Fibroblast of lung (primary cell): ENCODE data around the gene CGB7. TPM values are rescaled to one million over a fixed set of nuclear protein-coding genes. Genes with fewer than 3 reads are reported as not detected.

Source experiments
- DNase-seq, 2 donors: peaks; one replicate each; pipeline versions ENCODE4 v3.0.0 to v3.0.0-alpha.2; 2010; ENCODE audit warnings: low read depth in 2 of 2
- H2AFZ ChIP-seq: 2 replicates; pipeline ENCODE4 v1.5.1; 2012; ENCODE audit warnings: low read length, control low read depth, inconsistent platforms
- H3K27ac ChIP-seq: 2 replicates; pipeline ENCODE4 v1.5.1; 2011; ENCODE audit warnings: low read length, control low read depth; ENCODE audit not compliant: insufficient read depth
- H3K27me3 ChIP-seq: 2 replicates; pipeline ENCODE4 v1.5.1; 2011; ENCODE audit warnings: mild to moderate bottlenecking, low read length; ENCODE audit not compliant: control insufficient read depth, insufficient read depth
- H3K36me3 ChIP-seq: 2 replicates; pipeline ENCODE4 v1.5.1; 2011; ENCODE audit warnings: low read length; ENCODE audit not compliant: control insufficient read depth, insufficient read depth
- H3K4me1 ChIP-seq: 2 replicates; pipeline ENCODE4 v1.5.1; 2011; ENCODE audit warnings: low read length; ENCODE audit not compliant: control insufficient read depth, insufficient read depth; ENCODE audit errors: extremely low read depth
- H3K4me2 ChIP-seq: 2 replicates; pipeline ENCODE4 v1.5.1; 2011; ENCODE audit warnings: low read length, control low read depth; ENCODE audit not compliant: insufficient read depth; ENCODE audit errors: extremely low read depth
- H3K4me3 ChIP-seq, 4 experiments: fragments of 200-600 bp in 1 of 4; sonication (generic) in 1 of 4; replicated peaks in 1 of 4; 2 replicates each; pipeline ENCODE4 v1.5.1; 2011 to 2016; ENCODE audit warnings: low read length in 4 of 4, low read depth in 3 of 4, mild to moderate bottlenecking in 3 of 4, control low read depth in 2 of 4, inconsistent platforms in 1 of 4, mixed read lengths in 1 of 4; ENCODE audit not compliant: insufficient read depth in 1 of 4; ENCODE audit errors: control extremely low read depth in 1 of 4
- H3K79me2 ChIP-seq: 2 replicates; pipeline ENCODE4 v1.5.1; 2012; ENCODE audit warnings: mild to moderate bottlenecking, low read length, inconsistent platforms; ENCODE audit not compliant: control insufficient read depth, insufficient read depth
- H3K9ac ChIP-seq: 2 replicates; pipeline ENCODE4 v1.5.1; 2011; ENCODE audit warnings: mild to moderate bottlenecking, low read length, control low read depth; ENCODE audit not compliant: insufficient read depth
- H3K9me3 ChIP-seq: 2 replicates; pipeline ENCODE4 v1.5.1; 2012; ENCODE audit warnings: low read depth, low read length; ENCODE audit not compliant: control insufficient read depth, insufficient read depth
- H4K20me1 ChIP-seq: 2 replicates; pipeline ENCODE4 v1.5.1; 2011; ENCODE audit warnings: low read length; ENCODE audit not compliant: control insufficient read depth, insufficient read depth; ENCODE audit errors: extremely low read depth
- CTCF ChIP-seq, 2 donors: IDR thresholded peaks in 1 of 2; conservative IDR thresholded peaks in 1 of 2; 1 replicate in 1 of 2; 2 replicates in 1 of 2; pipeline ENCODE4 v1.5.1; 2011 to 2012; ENCODE audit warnings: low read length in 2 of 2, control low read depth in 1 of 2, inconsistent platforms in 1 of 2, low read depth in 1 of 2, mild to moderate bottlenecking in 1 of 2
- EZH2 ChIP-seq: IDR thresholded peaks from 2 replicates; pipeline ENCODE4 v1.5.1; 2012; ENCODE audit warnings: low read length, control low read depth, mild to moderate bottlenecking; ENCODE audit errors: missing control alignments
- polyA plus RNA-seq, 2 donors: library from polyadenylated mRNA; depleted of rRNA in 1 of 2; stranded (reverse) in 1 of 2; unstranded in 1 of 2; fragments of >200 nt; gene quantifications; 2 replicates each; pipeline ENCODE4 v1.2.1, GENCODE V29; 2011 to 2012; ENCODE audit warnings: missing spikeins in 1 of 2
- total RNA-seq: library from RNA; depleted of rRNA; stranded (reverse); fragments of >200 nt; gene quantifications from 2 replicates; pipeline ENCODE4 v1.2.1, GENCODE V29; 2014

CGB7 gene
- total and polyA plus RNA-seq, 2 donors (not counting 1 experiment from before 2014, with no cell fraction given), result under 0.01 to 0.12 TPM

- Histone ChIP-seq H3K4me1 (peaks cover 7% of the 10 kb centered on the region), H3K4me2 (peak overlapping the region; percentile 91), H3K79me2 (peaks cover 38% of the 10 kb centered on the region), H3K27ac (peak overlapping the region; percentile 86), H3K27me3 (no peaks in the 10 kb centered on the region), H3K4me3 (peak overlapping the region; percentile 20 to 82 (median 46)), H2AFZ (peak overlapping the region; percentile 97), H3K9ac (peak overlapping the region; percentile 9), H3K36me3 (peaks cover 3% of the 10 kb centered on the region), H3K9me3 (no peaks in the 10 kb centered on the region), H4K20me1 (peaks cover 4% of the 10 kb centered on the region)
- TF ChIP-seq CTCF (conservative IDR thresholded peaks at IDR 0.05 in 1 of 2, IDR thresholded peaks at IDR 0.05 in 1 of 2; ENCODE audit: low read depth in 1 of 2, low read length in 2 of 2) (no peak), EZH2 (no peak)
- DNase-seq, result no peak
These were observed 26.9 kb upstream of the CGB7 start for GRCh38 chr19:49084206-49085019.

- no peak for DNase-seq
- Histone ChIP-seq H3K79me2 (peaks cover 10% of the 10 kb centered on the region), H3K27ac (no peak overlapping the region), H3K4me1 (no peaks in the 10 kb centered on the region), H4K20me1 (peaks cover 2% of the 10 kb centered on the region), H3K4me3 (no peak overlapping the region), H3K36me3 (no peaks in the 10 kb centered on the region), H3K9ac (no peak overlapping the region), H2AFZ (no peak overlapping the region), H3K9me3 (no peaks in the 10 kb centered on the region), H3K4me2 (no peak overlapping the region), H3K27me3 (no peaks in the 10 kb centered on the region)
- TF ChIP-seq EZH2, result no peak
- TF ChIP-seq CTCF (conservative IDR thresholded peaks at IDR 0.05 in 1 of 2, IDR thresholded peaks at IDR 0.05 in 1 of 2; ENCODE audit: low read depth in 1 of 2, low read length in 2 of 2), result no peak
These were observed 23.7 kb upstream of the CGB7 start for GRCh38 chr19:49081273-49081672.

GRCh38 chr19:49080392-49080791 is 22.8 kb upstream of the CGB7 start:
- H4K20me1 ChIP-seq, result no peaks in the 10 kb centered on the region
- no peaks in the 10 kb centered on the region for H3K36me3 ChIP-seq
- no peaks in the 10 kb centered on the region for H3K9me3 ChIP-seq
- DNase-seq, result no peak
- no peaks in the 10 kb centered on the region for H3K4me1 ChIP-seq
- H2AFZ ChIP-seq, result no peak overlapping the region
- H3K4me3 ChIP-seq, result no peak overlapping the region
- no peaks in the 10 kb centered on the region for H3K27me3 ChIP-seq
- TF ChIP-seq CTCF (conservative IDR thresholded peaks at IDR 0.05 in 1 of 2, IDR thresholded peaks at IDR 0.05 in 1 of 2; ENCODE audit: low read depth in 1 of 2, low read length in 2 of 2) (no peak), EZH2 (no peak)
- no peak overlapping the region for H3K9ac ChIP-seq
- H3K27ac ChIP-seq, result no peak overlapping the region
- H3K79me2 ChIP-seq, result peaks cover under 1% of the 10 kb centered on the region
- no peak overlapping the region for H3K4me2 ChIP-seq
